Uterus (tissue), 2 donors: ENCODE results near the gene ROPN1.

Experiments
- CTCF ChIP-seq, 4 experiments: fragments of 200-600 bp in 2 of 4; fragments of 450-650 bp in 2 of 4; sonication (generic) in 2 of 4; IDR thresholded peaks; one replicate each; pipeline ENCODE4 v1.5.1; 2016 to 2019; ENCODE audit warnings: antibody characterized with exemption in 4 of 4, mild to moderate bottlenecking in 2 of 4, moderate library complexity in 1 of 4
- POLR2A ChIP-seq, 2 donors: fragments of 450-650 bp; IDR thresholded peaks; one replicate each; pipeline ENCODE4 v1.6.1; 2016; ENCODE audit warnings: antibody characterized with exemption in 2 of 2, mild to moderate bottlenecking in 1 of 2, moderate library complexity in 1 of 2

- no peak for TF ChIP-seq CTCF (IDR thresholded peaks at IDR 0.05)
- no peak for TF ChIP-seq POLR2A (IDR thresholded peaks at IDR 0.05)
These were observed 11.4 kb downstream of the ROPN1 start for GRCh38 chr3:123980539-123980938.
